ENCODE measurements around the gene DOLK.

The DOLK gene

DNA sequence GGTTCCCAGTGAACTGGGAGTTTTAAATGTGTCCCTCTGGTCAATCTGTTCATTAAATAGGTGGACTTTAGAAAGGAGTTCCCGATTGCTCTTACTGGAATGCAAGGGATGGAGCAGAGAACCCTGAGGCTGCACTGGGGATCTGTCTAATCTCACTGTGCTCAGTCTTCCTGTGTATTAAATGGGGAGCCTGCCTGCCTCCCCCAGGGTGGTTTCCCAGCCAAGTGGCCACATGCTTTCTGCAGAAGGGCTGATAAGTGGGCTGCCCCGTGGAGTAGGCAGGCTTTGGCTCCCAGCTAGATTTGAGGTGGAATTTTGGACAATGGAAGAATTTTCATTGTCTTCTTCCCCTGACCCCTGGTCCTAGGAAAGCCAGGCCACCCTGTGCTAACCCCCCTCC, 40.7 kb downstream of the DOLK start:
- DNase-seq (ENCODE audit: low read depth): no peak

DNA sequence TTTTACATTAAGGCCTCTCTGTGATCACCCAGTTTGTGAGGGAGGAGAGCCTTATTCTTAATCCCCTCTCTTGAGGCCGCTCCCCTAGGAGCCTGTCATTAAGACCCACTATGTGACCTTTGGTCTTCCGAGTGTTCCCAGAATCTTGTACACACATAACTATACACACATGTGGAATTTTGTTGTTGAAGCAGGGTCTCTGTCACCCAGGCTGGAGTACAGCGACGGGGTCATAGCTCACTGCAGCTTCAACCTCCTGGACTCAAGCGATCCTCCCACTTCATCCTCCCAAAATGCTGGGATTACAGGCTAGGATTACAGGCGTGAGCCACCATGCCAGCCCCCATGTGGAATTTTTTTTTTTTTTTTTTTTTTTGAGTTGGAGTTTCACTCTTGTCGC, 41.4 kb downstream of the DOLK start:
- no peak for DNase-seq (ENCODE audit: low read depth)

DNA sequence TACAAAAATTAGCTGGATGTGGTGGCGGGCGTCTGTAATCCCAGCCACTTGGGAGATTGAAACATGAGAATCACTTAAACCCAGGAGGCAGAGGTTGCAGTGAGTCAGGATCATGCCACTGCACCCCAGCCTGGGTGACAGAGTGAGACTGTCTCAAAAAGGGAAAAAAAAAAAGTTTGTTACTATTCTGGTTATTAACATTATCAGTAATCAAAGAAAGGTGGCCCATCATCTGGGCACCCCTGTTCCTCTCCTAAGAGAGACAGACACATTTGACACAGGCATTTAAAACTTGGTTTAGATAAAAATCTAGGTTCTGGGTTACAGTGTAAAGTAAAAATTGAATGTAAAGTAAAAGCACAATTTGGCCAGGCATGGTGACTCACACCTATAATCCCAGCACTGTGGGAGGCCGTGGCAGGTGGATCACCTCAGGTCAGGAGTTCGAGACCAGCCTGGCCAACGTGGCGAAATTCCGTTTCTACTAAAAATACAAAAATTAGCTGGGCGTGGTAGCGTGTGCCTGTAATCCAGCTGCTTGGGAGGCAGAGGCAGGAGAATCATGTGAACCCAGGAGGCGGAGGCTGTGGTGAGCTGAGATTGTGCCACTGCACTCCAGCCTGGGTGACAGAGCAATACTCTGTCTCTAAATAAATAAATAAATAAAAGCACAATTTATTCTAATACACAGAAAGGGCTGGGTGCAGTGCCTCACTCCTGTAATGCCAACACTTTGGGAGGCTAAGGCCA, 43.4 kb downstream of the DOLK start:
- no peak for DNase-seq (ENCODE audit: low read depth)

DNA sequence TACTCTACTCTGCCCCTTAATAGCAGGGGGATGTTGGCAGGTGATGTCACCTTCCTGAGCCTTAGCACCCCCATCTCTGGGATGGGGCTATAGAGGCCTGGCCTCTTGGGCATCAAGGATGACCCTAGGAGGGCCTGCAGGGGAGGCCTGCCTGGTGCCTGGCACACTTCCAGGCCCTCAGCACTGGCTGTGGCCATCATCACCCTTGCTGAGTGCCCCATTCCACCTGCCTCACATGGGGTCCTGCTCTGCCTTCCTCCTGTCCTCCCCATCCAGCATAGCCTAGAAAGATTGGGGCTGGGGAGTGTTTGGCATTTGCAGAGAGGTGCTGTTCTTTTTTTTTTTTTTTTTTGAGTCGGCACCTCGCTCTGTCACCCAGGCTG, 44.3 kb downstream of the DOLK start:
- DNase-seq (ENCODE audit: low read depth): no peak

DNA sequence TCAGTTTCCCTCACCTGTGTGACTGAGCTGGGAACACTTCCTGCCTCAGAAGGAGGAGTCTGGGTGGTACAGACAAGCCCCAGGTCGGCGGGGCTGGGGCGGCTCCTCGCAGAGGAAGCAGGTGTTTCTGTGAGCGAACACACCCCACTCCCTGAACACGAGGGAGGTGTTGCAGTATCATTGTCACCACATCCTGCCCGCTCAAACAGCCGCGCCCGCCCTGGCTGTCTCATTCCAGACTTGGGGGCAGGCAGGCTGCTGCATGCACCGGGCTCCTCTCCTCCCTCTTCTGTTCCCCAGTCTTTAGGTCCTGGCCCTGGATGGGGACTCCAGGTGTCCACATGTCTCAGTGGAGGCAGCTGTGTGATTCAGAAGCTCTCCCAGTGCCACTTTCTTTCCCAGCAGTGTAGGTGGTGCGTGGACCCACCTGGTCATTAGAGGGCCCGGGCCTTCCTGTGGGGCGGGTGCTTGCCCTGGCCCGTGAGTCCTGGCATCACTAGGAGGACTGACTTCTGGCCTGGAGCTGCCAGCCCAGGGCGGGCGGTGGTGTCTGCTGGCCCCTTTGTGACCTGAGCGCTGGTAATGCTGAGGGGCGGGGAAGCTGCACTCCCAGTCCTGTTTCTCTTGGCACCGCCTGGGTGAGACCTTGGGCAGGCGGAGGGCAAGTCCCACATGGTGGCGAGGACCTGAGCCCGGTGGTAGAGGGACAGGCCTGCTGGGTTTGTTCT, 44.9 kb downstream of the DOLK start:
- DNase-seq (ENCODE audit: low read depth): no peak

DNA sequence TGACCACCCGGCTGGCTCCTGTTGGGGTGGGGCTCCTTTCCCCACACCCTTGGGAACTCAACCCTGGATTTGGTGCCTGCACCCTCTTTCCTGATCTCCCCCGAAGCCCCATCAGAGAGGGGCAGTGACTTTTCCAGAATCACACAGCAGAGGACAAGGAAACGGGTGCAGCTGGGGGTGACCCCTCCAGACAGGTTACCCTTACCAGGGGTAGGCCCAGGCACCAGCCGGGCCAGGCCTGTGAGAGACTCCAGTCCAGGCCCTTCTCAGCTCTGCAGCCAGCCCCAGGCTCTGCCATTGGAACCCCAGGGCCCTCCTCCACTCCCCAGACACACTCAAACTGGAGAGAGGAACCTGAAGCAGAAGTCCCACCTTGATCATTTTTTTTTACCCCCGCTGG, 45.6 kb downstream of the DOLK start:
- no peak for DNase-seq (ENCODE audit: low read depth)

DNA sequence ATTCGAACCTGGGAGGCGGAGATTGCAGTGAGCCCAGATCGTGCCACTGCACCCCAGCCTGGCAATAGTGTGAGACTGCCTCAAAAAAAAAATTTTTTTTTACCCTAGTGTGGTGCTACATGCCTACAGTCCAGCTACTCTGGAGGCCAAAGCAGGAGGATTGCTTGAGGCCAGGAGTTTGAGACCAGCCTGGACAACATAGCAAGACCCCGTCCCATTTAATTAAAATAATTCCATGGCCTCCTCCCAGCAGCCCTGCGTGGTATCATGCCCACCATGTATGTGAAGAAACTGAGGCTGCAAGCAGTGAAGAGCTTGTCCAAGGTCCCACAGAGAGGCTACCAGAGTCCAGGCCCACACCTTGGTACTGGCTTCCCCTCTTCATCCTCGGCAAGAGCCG, 46.0 kb downstream of the DOLK start:
- DNase-seq (ENCODE audit: low read depth): no peak

DNA sequence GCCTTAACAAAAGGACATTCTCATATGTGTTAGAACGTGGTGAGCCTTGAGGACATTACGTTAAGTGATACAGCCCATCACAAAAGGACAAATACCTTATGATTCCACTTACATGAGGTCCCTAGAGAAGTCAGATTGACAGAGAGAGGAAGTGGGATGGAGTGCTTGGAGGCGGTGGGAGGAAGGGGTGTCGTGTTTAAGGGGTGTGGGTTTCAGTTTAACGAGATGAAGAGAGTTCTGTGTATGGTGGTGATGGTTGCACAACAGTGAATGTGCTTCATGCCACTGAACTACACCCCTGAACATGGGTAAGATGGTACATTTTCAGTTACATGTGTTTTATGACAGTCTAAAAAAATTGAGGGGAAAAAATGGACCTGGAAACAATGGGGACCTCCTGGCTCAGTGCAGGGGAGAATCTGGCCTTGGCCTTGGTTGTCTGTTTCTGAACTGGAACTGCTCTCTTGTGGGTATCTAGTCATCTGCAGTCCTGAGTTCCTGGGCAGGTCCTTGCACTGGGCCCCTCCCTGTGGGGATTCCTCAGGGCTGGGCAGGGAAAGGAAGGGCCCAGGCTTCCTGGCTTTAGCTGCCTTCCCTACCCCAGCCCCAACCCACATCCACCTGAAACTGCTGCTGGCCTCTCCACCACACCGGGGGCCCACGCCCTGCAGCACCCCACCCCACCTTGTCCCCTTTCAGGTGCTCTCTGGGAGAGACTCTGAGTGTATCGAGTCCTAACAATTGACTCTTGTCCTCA, 47.7 kb downstream of the DOLK start:
- no peak for DNase-seq (ENCODE audit: low read depth)

DNA sequence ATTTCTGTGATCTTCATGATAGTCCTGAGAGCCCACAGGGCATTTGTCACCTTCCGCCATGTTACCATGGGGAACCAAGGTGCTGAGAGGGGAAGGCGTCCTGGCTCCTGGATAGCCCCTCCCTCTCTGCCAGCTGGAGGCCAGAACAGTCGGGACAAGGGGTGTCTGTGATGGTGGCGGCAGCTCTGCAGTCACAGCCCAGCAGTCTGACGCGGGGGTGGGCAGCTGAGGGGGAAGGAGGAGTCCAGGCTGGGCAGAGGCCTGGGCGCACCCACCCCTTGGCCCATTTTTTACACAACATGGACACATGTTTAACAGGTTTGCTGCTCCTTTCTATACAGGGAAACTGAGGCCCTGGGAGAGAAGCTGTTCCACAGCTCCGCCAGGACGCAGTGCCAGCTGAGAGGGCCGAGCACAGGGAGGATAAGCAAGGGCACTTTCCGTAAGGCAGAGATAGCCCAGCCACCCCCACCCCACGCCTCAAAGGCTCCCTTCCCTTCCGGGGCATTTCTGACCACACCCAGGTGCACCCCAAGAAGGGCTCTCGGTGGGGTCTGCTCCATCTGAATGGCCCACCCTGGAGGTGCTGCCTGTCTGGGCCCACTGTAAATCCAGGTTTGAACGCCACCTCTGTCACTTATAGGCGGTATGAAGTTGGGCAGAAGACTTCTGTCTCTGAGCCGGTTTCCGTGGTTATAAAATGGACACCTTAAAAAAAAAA, 48.4 kb downstream of the DOLK start:
- no peak for DNase-seq (ENCODE audit: low read depth)

DNA sequence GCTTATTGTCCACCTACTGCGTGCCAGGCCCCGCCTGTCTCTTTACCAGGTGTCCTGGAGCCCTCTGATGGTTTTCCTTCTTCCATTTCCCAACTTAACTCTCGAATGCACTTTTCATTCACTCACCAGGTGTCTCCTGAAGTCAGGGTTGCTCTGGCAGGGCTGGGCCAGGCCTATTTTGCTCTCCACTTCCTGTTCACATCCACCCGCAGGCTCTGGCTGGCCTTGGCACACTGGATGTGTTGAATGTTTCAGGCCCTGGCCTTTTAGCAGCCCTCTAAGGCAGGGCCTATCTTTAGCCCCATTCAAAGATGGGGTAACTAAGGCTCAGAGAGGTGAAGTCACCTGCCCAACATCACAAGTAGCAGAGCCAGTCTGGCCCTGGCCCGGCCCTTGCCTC, 49.0 kb downstream of the DOLK start:
- DNase-seq (ENCODE audit: low read depth): no peak

DNA sequence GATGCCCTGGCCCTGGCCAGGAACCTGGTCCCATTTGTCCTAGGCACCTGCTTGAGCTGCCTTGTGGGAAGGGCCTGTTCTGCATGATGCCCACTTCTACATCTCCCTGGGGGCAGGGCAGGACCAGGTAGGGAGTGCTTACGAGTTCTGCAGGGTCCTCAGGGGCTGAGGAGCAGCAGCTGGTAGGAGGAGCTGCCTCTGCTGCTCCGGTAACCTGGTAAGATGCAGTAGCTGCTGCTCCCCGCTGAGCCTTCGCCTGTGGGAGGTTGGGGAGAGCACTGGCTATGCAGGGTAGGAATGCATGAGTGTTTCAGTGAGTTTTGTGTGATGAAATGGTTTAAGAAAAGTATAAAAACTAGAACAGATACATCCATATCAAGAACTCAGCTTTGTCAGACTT, 51.8 kb downstream of the DOLK start:
- DNase-seq (ENCODE audit: low read depth): no peak

Data from CMK (cell line).